ENCODE data around the gene DHX8.

DNA sequence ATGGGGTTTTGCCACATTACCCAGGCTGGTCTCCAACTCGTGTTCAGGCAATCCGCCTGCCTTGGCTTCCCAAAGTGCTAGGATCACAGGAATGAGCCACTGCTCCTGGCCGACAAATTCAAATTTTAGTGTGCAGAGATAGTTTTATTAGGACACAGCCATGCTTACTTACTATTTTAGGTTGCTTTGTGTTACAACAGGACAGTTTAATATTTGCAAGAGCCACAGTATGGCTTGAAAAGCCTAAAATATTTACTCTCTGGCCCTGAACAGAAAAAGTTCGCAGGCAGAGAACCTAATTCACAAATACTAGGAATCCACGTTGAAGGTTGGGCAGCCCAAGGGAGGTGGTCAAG is 75.0 kb downstream of the DHX8 start:
- TF ChIP-seq, protein P1, sequence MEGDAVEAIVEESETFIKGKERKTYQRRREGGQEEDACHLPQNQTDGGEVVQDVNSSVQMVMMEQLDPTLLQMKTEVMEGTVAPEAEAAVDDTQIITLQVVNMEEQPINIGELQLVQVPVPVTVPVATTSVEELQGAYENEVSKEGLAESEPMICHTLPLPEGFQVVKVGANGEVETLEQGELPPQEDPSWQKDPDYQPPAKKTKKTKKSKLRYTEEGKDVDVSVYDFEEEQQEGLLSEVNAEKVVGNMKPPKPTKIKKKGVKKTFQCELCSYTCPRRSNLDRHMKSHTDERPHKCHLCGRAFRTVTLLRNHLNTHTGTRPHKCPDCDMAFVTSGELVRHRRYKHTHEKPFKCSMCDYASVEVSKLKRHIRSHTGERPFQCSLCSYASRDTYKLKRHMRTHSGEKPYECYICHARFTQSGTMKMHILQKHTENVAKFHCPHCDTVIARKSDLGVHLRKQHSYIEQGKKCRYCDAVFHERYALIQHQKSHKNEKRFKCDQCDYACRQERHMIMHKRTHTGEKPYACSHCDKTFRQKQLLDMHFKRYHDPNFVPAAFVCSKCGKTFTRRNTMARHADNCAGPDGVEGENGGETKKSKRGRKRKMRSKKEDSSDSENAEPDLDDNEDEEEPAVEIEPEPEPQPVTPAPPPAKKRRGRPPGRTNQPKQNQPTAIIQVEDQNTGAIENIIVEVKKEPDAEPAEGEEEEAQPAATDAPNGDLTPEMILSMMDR (IDR thresholded peaks at IDR 0.05; ENCODE audit: low read depth, low read length), result no peak
- TF ChIP-seq, protein P2, sequence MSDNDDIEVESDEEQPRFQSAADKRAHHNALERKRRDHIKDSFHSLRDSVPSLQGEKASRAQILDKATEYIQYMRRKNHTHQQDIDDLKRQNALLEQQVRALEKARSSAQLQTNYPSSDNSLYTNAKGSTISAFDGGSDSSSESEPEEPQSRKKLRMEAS (IDR thresholded peaks at IDR 0.05; ENCODE audit: low read depth, low read length), result no peak
- TF ChIP-seq POLR2A (IDR thresholded peaks at IDR 0.05; ENCODE audit: extremely low read depth, insufficient read length) (no peak), MYC (IDR thresholded peaks at IDR 0.05; ENCODE audit: low read depth, low read length) (no peak)
